Activated B cell treated with CpG ODN at 0.5 μM for 24 hours (primary cell): ENCODE data around the gene DTYMK. TPM values are rescaled to one million over a fixed set of nuclear protein-coding genes. Genes with fewer than 3 reads are reported as not detected.

ENCODE experiments used
- ATAC-seq: fragments of 200-7000 bp; cut with Tn5 transposase; one replicate; pipeline ENCODE4 v1.10.0; 2021; ENCODE audit warnings: low read depth, mild to moderate bottlenecking, moderate library complexity
- CTCF ChIA-PET: fragments of 350-600 bp; sonication (Branson Sonifier 250); formaldehyde crosslinking; loops from one replicate; lab custom pipeline; 2021; ENCODE audit warnings: antibody characterized with exemption; lab: Charles Lee
- POLR2A ChIA-PET: fragments of 350-600 bp; sonication (Branson Sonifier 250); formaldehyde crosslinking; loops from one replicate; lab custom pipeline; 2021; ENCODE audit warnings: antibody characterized with exemption; lab: Charles Lee
- DNase-seq: peaks from one replicate; pipeline ENCODE4 v3.0.0; 2022
- H3K27ac Mint-ChIP-seq: one replicate; pipeline ENCODE4 v1.8.0; 2020; ENCODE audit warnings: mixed read lengths
- H3K27me3 Mint-ChIP-seq: one replicate; pipeline ENCODE4 v1.8.0; 2021; ENCODE audit warnings: mixed read lengths
- H3K36me3 Mint-ChIP-seq: one replicate; pipeline ENCODE4 v1.8.0; 2021; ENCODE audit warnings: low read depth, mixed read lengths
- H3K4me1 Mint-ChIP-seq: one replicate; pipeline ENCODE4 v1.8.0; 2021; ENCODE audit warnings: mixed read lengths
- H3K4me3 Mint-ChIP-seq: one replicate; pipeline ENCODE4 v1.8.0; 2020; ENCODE audit warnings: mild to moderate bottlenecking, mixed read lengths
- H3K9me3 Mint-ChIP-seq: one replicate; pipeline ENCODE4 v1.8.0; 2020; ENCODE audit warnings: mixed read lengths
- CTCF ChIP-seq: fragments of 200-600 bp; IDR thresholded peaks from one replicate; pipeline ENCODE4 v1.8.0; 2022; ENCODE audit warnings: antibody characterized with exemption, mild to moderate bottlenecking
- intact Hi-C: fragments of 100-400 bp; cut with micrococcal nuclease; formaldehyde crosslinking; loops from one replicate; pipeline ENCODE4 v1.15.1; 2024
- total RNA-seq: library from RNA; stranded (reverse); gene quantifications from 2 replicates; pipeline ENCODE4 v1.2.3, GENCODE V29; 2022

DTYMK gene
- total RNA-seq, 1 donor from 2014 or later: 34.7 TPM

- Mint-ChIP-seq H3K9me3 (no peaks in the 10 kb centered on the region), H3K27me3 (no peaks in the 10 kb centered on the region), H3K27ac (no peak overlapping the region), H3K36me3 (peaks cover 56% of the 10 kb centered on the region), H3K4me3 (no peak overlapping the region), H3K4me1 (no peaks in the 10 kb centered on the region)
- intact Hi-C loops: no loop called here
- ChIA-PET POLR2A (interaction anchor here (1.1 kb wide), 1 partner anchor 11 kb away, joined by 3 read pairs; the partner anchor contains the start of gene D2HGDH), CTCF (interaction anchor here (1.0 kb wide), 1 partner anchor 10 kb away, joined by 3 read pairs; no protein-coding TSS in a partner anchor)
- TF ChIP-seq CTCF: no peak
- DNase-seq (no peak), ATAC-seq (no peak)
These were observed 36.4 kb upstream of the DTYMK start for GRCh38 chr2:241722896-241723454.

- ATAC-seq: no peak
These were observed 35.2 kb upstream of the DTYMK start for GRCh38 chr2:241721852-241722251.

GRCh38 chr2:241720560-241720959 lies 33.9 kb upstream of the DTYMK start:
- Mint-ChIP-seq H3K4me3 (no peak overlapping the region), H3K36me3 (peaks cover 72% of the 10 kb centered on the region), H3K27me3 (no peaks in the 10 kb centered on the region), H3K9me3 (no peaks in the 10 kb centered on the region), H3K27ac (no peak overlapping the region), H3K4me1 (no peaks in the 10 kb centered on the region)
- DNase-seq: no peak
- ChIA-PET CTCF (no interaction called here), POLR2A (interaction anchor here (0.8 kb wide), 1 partner anchor 19 kb away, joined by 3 read pairs; no protein-coding TSS in a partner anchor)
- TF ChIP-seq CTCF: no peak
- ATAC-seq: no peak
- intact Hi-C loops: no loop called here

More at GRCh38 chr2:241721852-241722251, 35.2 kb upstream of the DTYMK start:
- no peaks in the 10 kb centered on the region for H3K4me1 Mint-ChIP-seq
- H3K27ac Mint-ChIP-seq: no peak overlapping the region
- DNase-seq: no peak
- POLR2A ChIA-PET: interaction anchor here (1.0 kb wide), 1 partner anchor 10 kb away, joined by 8 read pairs; no protein-coding TSS in a partner anchor
- intact Hi-C loops: no loop called here
- TF ChIP-seq CTCF: no peak
- CTCF ChIA-PET: no interaction called here
- no peaks in the 10 kb centered on the region for H3K27me3 Mint-ChIP-seq
- H3K9me3 Mint-ChIP-seq: no peaks in the 10 kb centered on the region
- H3K4me3 Mint-ChIP-seq: no peak overlapping the region
- H3K36me3 Mint-ChIP-seq: peaks cover 62% of the 10 kb centered on the region

GRCh38 chr2:241720099-241720498 lies 33.5 kb upstream of the DTYMK start:
- Mint-ChIP-seq H3K27ac (no peak overlapping the region), H3K4me1 (no peaks in the 10 kb centered on the region), H3K36me3 (peaks cover 71% of the 10 kb centered on the region), H3K27me3 (no peaks in the 10 kb centered on the region), H3K4me3 (no peak overlapping the region), H3K9me3 (no peaks in the 10 kb centered on the region)
- DNase-seq (no peak), ATAC-seq (no peak)
- intact Hi-C loops: no loop called here
- TF ChIP-seq CTCF: no peak
- CTCF ChIA-PET: interaction anchor here (1.2 kb wide), 1 partner anchor 10 kb away, joined by 3 read pairs; no protein-coding TSS in a partner anchor
- POLR2A ChIA-PET: no interaction called here

- Mint-ChIP-seq H3K27ac (no peak overlapping the region), H3K9me3 (no peaks in the 10 kb centered on the region), H3K27me3 (no peaks in the 10 kb centered on the region), H3K4me3 (no peak overlapping the region), H3K4me1 (no peaks in the 10 kb centered on the region), H3K36me3 (peaks cover 72% of the 10 kb centered on the region)
- DNase-seq: no peak
- intact Hi-C loops: no loop called here
- TF ChIP-seq CTCF: no peak
- POLR2A ChIA-PET: interaction anchor here (0.6 kb wide), 1 partner anchor 21 kb away, joined by 6 read pairs; no protein-coding TSS in a partner anchor
- CTCF ChIA-PET: interaction anchor here (1.2 kb wide), 1 partner anchor 9 kb away, joined by 3 read pairs; no protein-coding TSS in a partner anchor
- no peak for ATAC-seq
These were observed 32.5 kb upstream of the DTYMK start for GRCh38 chr2:241719093-241719492.
